Suprapubic skin (tissue), 3 donors: ENCODE measurements around the gene TECPR1.

Source experiments
- CTCF ChIP-seq, 2 donors: fragments of 200-600 bp in 1 of 2; fragments of 450-650 bp in 1 of 2; sonication (generic) in 1 of 2; IDR thresholded peaks; one replicate each; pipeline ENCODE4 v1.5.1; 2016 to 2019; ENCODE audit warnings: antibody characterized with exemption in 2 of 2, mild to moderate bottlenecking in 1 of 2, moderate library complexity in 1 of 2
- POLR2A ChIP-seq, 2 donors: fragments of 450-650 bp; IDR thresholded peaks; one replicate each; pipeline ENCODE4 v1.6.1; 2017; ENCODE audit warnings: antibody characterized with exemption in 2 of 2, mild to moderate bottlenecking in 2 of 2, moderate library complexity in 2 of 2

GRCh38 chr7:98221611-98222532 is 30.2 kb downstream of the TECPR1 start:
- no peak for TF ChIP-seq CTCF (IDR thresholded peaks at IDR 0.05)
- TF ChIP-seq POLR2A (IDR thresholded peaks at IDR 0.05): no peak
